HUDEP-2 (cell line): Measurements from ENCODE around the gene CCDC85C.

Experiments
- DNase-seq, 76 experiments: peaks; one replicate each; lab custom pipeline; 2025; ENCODE audit not compliant: unreplicated experiment in 76 of 76; lab: John Stamatoyannopoulos, UW

CCDC85C gene

DNA sequence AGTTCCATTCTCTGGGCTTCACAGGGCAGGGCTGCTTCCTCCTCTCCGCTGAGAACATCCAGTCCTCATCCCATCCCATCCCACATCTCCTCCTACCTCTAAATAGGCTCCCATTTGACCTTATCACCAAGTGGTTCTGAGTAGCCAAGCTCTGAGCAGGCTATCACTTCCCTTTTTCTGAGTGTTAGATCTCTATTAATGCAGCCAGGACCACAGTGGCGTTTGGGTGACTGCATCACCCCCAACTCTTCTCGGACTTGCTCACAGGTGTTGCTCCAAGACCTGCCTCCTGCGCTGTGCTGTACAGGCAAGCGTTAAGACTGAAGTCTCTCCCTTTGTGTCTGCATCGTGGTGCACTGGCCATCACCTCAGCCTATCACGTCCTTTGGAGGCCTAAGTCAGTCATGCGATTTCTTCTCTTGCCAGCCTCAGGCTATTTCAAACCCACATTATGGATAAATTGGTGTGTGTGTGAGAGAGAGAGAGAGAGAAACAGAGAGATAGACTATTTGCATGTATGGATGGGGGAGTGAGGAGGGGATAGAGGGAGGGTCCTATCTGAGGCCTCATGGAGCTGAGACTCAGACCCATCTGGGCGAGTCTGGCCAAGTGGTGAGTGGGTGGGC, 28.5 kb upstream of the CCDC85C start:
- no peak for DNase-seq

DNA sequence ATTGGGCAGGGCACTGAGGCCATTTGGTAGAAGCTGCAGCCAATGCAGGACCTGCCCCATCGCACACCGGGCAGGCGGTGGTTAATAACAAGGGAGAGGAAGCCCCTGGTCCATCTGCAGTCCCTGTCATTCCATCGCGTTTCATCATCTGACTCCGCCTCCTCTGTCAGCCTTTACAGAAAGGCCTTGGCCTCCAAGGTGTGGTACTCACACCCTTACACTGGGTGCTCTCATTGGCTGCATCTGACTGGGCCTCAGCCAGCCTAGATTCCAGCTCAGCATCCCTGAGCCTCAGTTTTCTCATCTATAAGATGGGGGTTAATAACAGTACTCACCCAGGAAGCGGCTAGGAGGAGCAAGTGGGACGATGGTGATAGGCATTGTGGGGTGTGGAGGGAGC, 26.2 kb upstream of the CCDC85C start:
- DNase-seq, result no peak

GRCh38 chr14:99628887-99629618, 25.0 kb upstream of the CCDC85C start:
- DNase-seq, result peak in 56 of 76 experiments; percentile 7 to 73 (median 34)

GRCh38 chr14:99627510-99628381, 23.7 kb upstream of the CCDC85C start:
- no peak for DNase-seq

- DNase-seq, result no peak
Observed at GRCh38 chr14:99627100-99627499, 23.1 kb upstream of the CCDC85C start.

GRCh38 chr14:99626041-99626648, 22.1 kb upstream of the CCDC85C start:
- DNase-seq, result no peak

- no peak for DNase-seq
Observed at GRCh38 chr14:99625476-99625875, 21.5 kb upstream of the CCDC85C start.

DNA sequence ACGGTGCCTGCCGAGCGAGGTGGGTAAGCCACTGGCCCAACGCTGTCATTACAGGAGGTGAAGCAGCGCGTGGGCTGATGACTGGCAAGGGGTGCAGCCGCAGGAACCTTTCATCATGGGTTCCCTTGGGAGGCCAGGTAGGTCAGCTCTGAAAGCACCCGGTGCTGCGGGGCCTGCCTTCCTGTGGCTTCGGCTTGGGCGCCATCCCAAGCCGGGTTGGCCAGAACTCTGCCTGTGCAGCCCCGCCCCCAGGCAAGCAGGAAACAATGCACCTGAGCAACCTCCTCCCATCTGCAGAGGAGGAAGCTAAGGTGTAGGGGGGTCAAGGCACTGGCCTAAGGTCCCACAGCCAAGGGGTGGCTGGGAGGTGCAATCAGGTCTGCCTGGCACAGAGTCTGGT, 21.0 kb upstream of the CCDC85C start:
- DNase-seq, result no peak

GRCh38 chr14:99624024-99624423, 20.0 kb upstream of the CCDC85C start:
- no peak for DNase-seq

DNA sequence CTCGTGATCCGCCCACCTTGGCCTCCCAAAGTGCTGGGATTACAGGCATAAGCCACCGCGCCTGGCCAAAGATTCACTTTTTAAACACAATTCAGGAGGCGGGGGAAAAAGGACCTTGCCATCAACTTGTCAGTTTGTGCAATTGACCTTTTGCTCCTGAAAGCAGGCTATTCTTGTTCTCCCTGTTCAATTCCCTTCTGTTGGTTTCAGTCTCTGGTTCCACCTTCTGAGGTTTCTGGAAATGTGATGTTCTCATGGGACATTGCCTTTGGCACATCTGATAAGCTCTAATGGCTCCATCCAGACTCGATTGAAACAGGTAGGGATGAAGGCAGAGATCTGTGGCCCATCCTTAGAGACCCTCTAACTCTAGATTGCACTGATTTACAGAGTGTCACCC, 17.9 kb upstream of the CCDC85C start:
- no peak for DNase-seq

DNA sequence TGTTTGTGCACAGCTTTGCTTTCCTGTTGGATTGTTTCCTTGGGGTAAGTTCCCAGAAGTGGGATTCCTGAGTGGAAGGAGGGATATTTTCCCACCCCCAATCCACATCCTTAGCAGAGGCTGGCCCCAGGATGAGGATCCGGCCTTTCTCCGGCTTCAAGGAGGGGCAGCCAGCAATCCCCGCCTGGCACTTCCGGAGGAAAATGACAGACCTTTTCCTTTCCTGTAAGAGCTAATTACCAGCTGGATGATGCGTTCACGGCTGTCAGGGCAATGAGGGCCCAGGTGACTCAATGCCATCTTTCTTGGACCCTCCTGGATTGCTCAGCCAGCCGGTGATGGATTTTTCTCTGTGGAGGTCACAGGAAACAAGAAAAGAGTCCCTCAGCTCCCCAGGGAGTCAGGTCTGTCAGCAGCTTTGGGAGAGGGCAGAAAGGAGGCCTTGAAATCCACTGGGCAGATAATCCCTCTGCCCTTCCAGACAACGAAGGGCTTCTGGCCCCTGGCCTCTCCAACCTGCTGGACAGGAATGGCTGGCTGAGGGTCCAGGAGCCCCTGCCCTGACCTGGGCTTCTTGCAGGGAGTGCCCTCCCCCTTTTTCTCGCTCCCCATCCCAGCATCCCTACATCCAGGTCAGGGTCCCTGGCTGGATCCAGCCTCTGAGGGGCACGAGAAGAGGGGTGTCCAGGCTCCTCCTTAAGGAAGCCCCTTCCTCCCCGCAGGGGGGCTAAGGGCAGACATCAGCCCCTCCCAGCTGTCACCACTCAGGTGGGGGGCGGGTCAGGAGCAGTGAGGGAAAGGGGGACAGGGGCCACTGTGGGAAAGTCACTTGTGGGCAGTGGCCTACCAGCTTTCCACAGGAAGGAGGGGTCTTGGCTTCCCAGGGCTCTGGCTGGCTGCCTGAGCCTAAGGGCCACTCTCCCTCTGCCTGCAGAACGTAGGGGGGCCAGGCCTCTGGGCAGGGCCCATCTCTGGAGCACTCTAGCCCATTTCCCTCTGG, 16.1 kb upstream of the CCDC85C start:
- no peak for DNase-seq

DNA sequence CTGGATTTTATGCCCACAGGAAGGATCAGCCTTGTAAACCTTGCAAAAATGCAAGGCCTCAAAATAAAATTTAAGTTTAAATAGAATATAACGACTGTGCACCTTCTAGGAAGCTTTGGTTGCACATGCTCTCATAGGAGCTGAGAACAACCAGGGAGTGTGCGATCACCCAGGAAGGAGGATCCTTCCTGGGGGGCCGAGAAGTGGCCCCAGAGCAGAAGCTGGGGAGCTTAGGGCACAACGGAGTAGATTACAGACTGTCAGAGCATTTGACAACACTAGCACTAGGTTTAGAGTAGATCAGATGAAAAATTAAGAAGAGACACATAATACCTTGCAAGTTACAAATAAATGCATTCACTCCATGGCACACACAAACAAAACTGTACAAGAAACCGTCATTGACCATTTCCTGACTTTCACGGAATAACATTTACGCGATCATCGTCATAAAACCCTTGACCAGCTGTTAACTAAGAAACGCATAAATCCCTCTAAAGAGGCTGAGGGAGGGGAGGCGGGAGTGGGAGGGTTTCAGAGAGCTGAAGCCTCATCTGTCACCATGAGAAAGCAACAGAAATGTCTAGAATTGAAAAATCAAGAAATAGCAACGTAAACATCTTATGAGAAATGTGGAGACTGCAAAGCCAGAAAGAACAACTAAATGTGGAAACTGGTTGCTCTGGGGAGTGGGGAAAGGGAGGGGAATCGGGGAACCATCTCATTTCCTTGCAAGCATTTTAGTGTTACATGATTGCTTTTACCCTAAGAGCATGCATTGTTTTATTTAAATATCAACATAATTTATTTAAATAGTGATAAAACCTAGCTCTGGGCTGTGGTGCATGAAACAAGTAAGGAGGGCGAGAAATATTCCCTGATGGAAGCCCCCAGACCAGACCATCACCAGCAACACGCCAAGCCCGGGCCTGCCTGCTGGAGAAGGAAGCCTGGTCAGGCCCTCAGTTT, 13.1 kb upstream of the CCDC85C start:
- no peak for DNase-seq

DNA sequence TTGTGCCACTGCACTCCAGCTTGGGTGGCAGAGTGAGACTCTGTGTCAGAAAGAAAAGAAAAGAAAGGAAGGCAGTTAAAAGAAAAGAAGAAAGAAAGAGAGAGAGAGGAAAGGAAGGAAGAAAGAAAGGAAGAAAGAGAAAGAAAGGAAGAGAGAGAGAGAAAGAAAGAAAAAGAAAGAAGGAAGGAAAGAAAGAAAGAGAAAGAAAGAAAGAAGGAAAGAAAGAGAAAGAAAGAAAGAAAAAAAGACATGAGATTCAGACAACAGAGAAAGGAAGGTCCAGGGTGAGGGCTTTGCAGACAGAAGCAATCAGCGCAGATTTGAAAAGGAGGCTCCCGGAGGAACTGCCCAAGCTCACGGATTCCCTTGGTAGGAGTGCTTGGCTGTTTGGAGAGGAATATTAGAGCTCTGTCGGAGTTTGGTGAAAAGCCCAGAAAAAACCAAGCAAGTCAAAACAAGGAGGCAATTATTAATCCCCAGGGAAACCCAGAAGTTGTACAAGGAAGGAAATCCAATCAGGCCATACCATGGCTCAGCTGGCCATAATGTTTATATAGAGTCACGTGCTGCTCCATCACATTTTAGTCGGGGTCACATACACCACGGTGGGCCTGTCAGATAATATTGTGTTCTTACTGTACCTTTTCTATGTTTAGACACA, 11.6 kb upstream of the CCDC85C start:
- DNase-seq, result no peak

- no peak for DNase-seq
Observed at GRCh38 chr14:99612738-99613330, 8.8 kb upstream of the CCDC85C start.

GRCh38 chr14:99612071-99612737, 8.2 kb upstream of the CCDC85C start:
- DNase-seq, result no peak

GRCh38 chr14:99611646-99612045, 7.6 kb upstream of the CCDC85C start:
- DNase-seq, result no peak
